Caki2 (cell line): ENCODE data around the gene CD3D. TPM values are rescaled to one million over a fixed set of nuclear protein-coding genes. Genes with fewer than 3 reads are reported as not detected.

Source experiments
- DNase-seq: peaks from one replicate; pipeline ENCODE4 v3.0.0-alpha.2; 2015; ENCODE audit warnings: low read depth
- in situ Hi-C: cut with HindIII; loops from 2 replicates; pipeline ENCODE4 v1.10.0; 2016; ENCODE audit warnings: low sequenced_read_pairs, low pct_unique_long_range_greater_than_20kb, mixed read lengths
- total RNA-seq: library from RNA; depleted of rRNA; stranded (reverse); fragments of >200 nt; shearing (Covaris generic); gene quantifications from 2 replicates; pipeline ENCODE4 v1.2.3, GENCODE V29; 2014; ENCODE audit warnings: low replicate concordance

The CD3D gene
- total RNA-seq, 1 experiment from 2014 or later, result not detected

DNA sequence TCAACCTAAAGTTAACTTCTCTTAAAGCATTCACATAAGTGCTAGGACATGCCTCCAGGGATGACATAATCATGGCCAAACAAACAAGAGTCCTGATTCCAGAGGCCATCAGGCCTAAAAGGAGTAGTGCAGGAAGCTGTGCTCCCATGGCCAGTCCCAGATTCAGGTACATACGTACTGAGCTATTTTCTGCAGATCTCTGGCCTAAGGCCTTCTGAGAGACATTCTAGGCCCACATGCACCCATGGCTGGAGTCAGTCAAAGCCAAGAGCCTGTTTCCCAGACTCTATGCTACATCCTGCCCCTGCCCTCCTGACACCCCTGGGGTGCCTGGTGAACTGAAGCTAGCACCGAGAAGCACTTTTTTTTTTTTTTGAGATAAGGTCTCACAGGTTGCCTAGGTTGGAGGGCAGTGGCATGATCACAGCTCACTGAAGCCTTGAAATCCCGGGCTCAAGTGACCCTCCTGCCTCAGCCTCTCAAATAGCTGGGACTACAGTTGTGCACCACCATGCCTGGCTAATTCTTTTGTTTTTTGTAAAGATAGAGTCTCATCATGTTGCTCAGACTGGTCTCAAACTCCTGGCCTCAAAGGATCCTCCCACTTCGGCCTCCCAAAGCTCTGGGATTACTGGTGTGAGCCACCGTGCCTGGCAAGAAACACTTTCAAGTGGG, 553 bp downstream of the CD3D start:
- DNase-seq, result no peak
- in situ Hi-C loops, result no loop called here

DNA sequence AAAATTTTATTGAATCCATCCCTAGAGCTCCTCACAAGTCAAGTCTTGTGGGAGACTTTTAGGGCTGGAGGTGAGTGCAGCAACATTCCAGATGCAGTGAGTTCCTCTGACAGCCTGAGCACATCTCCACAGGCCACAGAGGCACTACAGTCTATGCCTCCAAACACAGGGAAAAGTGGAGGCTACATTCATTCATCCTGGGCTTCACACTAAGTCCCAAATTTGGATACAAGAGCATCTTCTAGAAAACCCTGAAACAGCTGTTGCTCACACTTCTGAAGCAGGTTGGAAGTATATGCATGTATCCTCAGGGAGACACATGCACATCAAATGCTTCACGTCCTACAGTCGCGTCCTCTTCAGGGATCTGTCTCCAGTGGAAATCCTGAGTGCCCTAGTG, 1.2 kb downstream of the CD3D start:
- in situ Hi-C loops, result no loop called here
- no peak for DNase-seq

DNA sequence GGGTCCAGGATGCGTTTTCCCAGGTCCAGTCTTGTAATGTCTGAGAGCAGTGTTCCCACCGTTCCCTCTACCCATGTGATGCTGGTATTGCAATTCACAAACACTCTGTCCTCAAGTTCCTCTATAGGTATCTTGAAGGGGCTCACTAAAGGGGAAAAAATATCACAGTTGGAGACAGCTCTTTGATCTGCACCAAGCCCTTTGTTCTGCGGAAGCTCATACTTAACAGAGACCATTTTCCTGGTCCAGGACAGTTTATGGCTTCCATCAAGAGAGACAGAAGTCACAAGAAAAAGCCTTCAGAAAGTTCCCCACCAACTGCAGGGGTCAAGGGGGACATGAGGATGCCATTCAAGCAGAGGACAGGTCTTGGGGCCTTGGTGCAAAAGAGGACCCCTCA, 2.1 kb downstream of the CD3D start:
- no peak for DNase-seq
- in situ Hi-C loops, result no loop called here

DNA sequence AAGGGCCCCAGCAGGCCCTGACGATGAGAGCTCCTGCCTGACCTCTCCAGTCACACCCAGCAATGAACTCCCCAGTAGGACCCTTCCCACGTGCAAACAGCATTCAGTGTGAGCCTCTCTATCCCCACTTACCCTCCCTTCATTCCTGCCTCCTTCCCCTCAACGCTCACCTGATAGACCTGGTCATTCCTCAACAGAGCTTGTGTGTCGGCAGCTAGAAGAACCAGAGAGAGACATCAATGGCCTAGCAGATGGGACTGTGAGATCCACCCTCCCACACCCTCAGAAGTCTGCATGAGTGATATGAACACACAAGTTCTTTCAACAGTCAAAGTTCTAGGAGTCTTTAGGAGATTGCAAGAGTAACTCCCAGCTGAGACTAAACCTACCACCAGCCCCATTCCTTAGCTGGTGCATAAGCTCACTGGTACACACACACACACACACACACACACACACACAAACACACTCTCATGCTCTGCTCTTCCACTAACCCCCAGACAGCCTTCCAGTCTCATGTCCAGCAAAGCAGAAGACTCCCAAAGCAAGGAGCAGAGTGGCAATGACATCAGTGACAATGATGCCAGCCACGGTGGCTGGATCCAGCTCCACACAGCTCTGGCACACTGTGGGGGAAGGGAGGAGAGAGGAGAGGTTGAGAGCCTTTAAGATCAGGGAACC, 3.1 kb downstream of the CD3D start:
- no peak for DNase-seq
- in situ Hi-C loops, result no loop called here

DNA sequence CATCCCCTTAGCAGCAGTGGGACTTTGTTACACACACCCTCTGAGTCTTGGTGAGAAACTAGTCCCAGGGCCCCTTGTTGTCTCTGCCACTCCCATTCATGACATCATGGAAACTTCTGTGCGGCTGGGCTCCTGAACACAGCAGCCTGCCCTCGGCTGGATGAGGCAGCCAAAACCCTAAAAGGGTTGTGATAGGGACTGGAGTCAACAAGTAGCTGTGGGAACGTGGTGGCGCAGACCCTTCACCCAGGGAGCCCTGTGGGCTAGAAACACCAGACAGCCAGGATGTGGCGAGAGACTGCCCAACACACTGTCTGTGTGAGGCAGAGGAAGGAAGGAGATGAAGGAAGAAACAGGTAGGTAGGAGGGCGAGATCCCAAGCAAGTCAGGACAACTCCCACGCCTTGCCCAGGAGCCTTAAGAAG, 3.9 kb downstream of the CD3D start:
- in situ Hi-C loops, result no loop called here
- no peak for DNase-seq

DNA sequence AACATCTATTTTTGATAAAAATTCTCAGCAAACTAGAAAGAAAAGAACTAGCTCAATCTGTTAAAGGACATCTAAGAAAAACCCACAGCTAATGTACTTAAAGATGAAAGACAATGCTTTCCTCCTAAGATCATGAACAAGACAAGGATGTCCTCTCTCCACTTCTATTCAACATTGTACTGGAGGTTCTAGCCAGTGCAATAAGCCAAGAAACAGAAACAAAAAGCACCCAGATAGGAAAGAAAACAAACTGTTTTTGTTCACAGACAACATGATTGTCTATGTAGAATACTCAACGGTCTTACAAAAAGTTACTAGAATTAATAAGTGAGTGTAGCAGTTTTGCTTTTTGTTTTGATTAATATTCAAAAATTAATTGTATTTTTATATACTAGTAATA, 7.8 kb downstream of the CD3D start:
- in situ Hi-C loops, result no loop called here

DNA sequence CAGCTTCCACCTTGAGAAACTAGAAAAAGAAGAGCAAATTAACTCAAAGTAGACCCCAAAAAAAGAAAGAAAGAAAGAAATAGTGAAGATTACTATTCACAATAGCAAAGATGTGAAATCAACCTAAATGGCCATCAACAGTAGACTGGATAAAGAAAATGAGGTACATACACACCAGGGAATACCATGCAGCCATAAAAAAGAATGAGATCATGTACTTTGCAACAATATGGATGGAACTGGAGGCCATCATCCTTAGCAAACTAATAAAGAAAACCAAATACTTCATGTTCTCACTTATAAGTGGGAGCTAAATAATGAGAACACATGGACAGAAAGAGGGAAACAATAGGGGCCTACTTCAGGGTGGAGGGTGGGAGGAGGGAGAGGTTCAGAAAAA, 13.8 kb downstream of the CD3D start:
- in situ Hi-C loops, result no loop called here

More for the DNA sequence above, 7.8 kb downstream of the CD3D start:
- DNase-seq, result no peak

DNA sequence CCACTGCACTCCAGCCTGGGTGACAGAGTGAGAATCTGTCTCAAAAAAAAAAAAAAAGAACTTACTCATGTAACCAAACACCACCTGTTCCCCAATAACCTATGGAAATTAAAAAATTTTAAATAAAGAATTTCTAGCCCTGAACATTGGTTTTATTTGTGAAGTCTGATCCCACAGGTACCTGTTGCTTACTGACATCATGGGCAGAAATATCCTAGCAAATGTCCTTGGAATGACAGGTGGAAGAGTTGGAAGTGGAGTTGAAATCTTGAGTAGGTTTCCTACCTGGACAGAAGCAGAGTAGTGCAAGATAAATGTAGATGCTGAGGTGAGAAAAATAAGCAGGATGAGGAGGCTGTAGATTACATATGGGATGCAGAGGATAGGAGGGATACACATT, 17.2 kb downstream of the CD3D start:
- no peak for DNase-seq
- in situ Hi-C loops, result no loop called here

More for the DNA sequence above, 13.8 kb downstream of the CD3D start:
- no peak for DNase-seq

DNA sequence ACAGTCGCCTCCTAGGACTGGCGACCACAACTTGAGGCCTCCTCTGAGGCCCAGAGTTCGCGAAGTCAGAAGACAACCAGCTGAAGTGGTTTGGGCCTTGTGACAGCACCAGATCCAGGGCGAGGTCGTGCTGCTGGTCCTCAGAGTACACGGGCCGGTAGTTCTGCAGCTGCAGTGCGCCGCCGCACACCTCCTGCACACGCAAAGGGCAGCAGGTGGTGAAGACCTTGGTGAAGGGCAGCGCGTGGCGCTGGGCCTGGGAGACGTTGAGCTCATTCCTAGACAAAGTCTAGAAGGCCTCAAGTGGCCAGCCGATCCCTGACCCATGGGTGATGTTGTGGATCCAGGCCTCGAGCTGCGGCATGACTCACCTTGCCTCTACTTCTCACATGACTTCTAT, 19.8 kb downstream of the CD3D start:
- in situ Hi-C loops, result no loop called here
- no peak for DNase-seq

DNA sequence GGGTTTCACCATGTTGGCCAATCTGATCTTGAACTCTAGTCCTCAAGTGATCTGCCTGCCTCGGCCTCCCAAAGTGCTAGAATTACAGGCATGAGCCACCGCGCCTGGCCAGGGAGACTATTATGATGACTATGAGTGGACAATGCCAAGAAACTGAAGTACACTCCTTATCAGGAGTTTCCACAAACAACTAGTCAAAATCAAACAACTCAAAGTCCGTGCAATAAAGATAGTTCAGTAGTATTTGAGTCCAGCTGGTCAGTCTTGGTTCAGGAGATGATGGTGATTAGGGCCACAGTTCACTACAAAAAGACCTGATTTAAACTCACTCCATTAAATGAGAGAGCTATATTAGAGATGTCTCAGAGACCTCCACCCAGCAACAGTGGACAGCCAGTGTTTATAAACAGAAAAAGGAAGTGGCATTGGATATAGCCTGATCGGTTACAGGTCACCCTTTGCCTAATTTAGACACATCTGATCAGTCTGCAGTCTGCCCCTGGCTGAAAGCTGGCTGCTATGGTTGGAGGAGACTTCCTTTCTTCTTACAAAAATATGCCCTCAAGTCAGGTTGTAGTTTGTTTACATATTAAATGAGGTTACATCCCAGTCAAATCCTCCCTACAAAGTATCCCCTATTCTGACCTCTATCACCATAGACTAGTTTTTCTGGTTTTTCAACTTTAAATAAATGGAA, 21.0 kb downstream of the CD3D start:
- in situ Hi-C loops, result no loop called here
- no peak for DNase-seq

DNA sequence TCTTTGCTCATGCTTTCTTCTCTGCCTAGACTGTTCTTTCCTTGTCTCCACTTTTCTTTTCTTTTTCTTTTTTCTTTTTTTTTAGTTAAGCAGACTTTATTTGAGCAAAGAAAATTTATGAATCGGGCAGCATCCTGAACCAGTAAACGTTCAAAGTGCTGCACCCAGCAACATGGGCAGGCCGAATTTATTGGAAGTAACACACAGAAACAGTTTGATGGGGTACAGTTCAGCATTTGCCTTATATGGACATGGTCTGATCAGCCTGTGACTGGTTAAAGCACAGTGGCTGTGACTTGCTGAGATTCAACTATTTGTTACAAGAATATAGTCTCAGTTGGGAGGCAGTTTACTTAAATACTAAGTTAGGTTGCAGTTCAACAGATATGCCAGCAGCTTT, 22.0 kb downstream of the CD3D start:
- in situ Hi-C loops, result no loop called here
- no peak for DNase-seq

DNA sequence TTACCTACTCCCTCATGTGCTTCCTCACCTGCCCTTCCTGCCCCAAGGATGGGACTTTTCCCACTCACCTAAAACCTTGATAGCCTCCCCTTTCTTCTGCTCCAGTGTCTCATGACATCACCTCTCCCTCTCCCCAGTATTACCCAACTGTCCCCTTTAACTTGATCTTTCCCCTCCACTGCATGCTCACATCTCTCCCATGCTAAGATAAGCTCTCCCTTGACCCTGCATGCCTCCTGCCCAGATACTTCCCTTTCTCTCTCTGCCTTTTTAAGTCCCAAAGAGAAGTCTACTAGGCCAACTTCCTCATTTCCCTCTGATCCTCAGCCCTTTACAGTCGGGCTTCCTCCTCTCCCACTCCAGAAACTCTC, 23.2 kb downstream of the CD3D start:
- no peak for DNase-seq
- in situ Hi-C loops, result no loop called here

DNA sequence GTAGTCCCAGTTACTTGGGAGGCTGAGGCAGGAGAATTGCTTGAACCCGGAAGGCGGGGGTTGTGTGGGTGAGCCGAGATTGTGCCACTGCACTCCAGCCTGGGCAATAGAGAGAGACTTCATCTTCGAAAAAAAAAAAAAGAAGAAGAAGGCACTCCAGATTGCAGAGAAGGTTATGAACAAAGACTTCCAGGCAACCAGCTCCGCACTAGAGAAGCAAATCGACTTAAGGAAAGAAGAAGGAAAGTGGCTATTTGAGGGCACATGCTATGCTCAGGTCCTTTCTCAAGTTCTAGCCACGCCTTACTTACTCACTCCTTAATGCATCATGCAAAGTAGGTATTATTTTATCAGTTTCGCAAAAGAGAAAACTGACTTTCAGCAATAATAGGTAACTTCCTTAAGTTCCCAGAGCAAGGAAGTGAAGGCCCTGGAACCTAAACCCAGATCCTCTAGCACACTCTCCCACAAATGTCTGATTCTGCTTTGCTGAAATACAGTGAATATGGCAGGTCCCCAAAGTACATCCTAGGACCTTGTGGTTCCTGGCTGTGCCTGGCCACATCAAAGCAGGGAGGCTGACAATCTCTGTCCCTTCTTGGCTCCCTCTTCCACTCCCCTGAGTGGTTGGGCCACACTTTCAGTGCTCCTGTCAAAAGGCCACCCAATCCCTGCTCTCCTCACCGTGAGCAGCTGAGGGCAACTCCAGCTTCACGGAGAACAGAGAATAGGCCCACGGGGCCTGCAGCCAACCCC, 23.7 kb downstream of the CD3D start:
- no peak for DNase-seq
- in situ Hi-C loops, result no loop called here

DNA sequence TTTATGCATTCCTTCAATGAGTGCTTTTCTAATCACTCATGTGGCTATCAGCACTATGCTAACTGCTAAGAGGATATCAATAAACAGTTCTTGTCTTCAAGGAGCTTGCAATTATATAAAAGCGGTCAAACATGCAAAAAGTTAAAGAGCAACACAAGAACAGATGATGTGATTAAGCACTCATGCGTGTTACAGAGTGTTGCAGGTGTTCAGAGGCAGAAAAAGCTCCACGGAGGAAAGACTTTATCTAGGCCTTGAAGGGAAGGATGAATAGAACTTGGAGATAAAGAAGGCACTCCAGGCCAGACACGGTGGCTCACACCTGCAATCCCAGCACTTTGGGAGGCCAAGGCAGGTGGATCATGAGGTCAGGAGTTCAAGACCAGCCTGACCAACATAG, 24.4 kb downstream of the CD3D start:
- in situ Hi-C loops, result no loop called here
- DNase-seq, result no peak

DNA sequence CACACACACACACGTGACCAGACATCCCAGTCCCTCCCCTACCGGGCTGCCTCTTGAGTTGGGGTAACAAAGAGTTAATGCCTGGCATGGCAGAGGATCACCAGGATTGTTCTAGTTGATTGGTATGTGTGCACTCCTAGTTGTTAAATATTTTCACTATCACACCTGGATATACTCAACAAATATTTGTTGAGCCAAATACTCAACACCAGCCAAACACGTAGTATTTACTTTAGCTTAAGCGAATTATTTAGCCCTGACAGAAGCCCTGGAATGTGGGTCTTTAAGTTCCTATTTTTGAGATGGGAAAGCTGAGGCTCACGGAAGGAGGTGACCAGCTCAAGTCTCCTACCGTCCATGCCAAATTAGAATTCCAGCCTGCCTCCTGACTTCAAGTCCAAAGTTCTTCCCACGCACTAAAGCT, 27.5 kb downstream of the CD3D start:
- in situ Hi-C loops, result no loop called here
- DNase-seq, result no peak

DNA sequence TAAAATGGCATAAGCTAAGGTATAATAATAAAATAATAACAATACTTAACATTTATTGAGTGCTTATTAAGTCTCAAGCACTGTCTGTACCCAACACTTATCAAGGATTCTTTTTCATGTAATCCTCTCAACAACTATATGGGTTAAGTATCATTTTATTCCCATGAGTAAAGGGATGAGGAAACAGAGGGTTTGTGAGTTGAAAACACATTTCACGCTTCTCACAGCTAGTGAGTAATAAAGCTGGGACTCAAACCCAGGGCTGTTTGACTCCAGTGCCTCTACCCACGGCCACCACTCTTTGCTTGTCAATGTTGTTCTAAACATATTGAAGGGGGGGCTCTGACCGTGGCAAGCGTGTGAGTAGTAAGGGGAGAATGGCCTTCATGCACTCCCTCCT, 29.3 kb downstream of the CD3D start:
- in situ Hi-C loops, result no loop called here
- DNase-seq, result no peak

DNA sequence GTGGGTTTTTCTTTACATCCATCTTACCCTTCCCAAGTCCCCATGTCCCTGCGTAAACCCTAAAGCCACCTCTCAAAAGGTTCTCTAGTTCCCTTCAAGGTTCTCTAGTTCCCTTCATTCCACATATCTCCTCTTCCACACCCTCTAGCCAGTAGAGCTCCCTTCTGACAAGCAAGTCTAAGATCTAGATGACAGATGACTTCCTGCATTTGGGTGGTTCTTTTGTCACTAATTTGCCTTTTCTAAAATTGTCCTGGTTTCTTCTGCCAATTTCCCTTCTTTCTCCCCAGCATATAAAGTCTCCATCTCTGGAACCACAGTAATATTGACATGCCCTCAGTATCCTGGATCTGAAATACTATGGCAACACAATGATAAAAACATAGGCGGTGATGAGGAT, 30.2 kb downstream of the CD3D start:
- DNase-seq, result no peak
- in situ Hi-C loops, result no loop called here

DNA sequence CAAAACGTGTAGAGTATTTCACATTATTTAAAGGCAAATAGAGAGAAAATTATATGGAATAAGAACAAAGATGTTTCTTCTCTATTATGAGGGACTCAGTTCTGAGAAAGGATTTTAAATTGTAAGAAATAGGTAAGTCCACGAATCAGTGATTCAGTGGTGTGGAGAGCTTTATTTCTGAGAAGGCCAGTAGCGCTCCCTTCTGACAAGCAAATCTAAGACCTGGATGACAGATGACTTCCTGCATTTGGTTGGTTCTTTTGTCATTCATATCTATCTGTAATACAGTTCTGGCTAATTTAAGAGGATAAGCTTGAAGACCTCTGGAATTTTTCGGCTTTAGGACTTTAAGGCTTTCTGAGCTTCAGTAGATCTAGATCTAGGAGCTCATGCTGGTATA, 31.0 kb downstream of the CD3D start:
- no peak for DNase-seq
- in situ Hi-C loops, result no loop called here
